ENCODE measurements around the gene CLK2. TPM values are rescaled to one million over a fixed set of nuclear protein-coding genes. Genes with fewer than 3 reads are reported as not detected.

CLK2 gene
- total RNA-seq, 2 donors from 2014 or later: 69.8 to 82.3 TPM

DNA sequence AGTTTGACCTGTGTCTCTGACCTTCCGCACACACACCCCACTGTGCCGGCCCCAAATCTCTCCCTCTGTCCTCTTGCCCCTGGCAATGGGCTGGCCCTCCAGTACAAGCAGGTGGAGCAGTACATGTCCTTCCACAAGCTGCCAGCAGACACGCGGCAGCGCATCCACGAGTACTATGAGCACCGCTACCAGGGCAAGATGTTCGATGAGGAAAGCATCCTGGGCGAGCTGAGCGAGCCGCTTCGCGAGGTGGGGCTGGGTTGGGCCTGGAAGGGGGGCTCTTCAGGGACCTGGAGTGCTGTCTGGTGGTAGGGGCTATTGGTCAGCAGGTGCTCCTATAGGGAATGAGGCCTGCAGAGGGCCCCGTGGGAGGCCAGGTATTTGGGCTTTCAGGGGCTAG is 11.8 kb upstream of the CLK2 start:
- TF ChIP-seq CTCF (conservative IDR thresholded peaks at IDR 0.05): no peak
- WGBS, 2 experiments (ENCODE audit: insufficient coverage in 1 of 2, insufficient read length in 1 of 2): 95 to 97% methylated on average over 13 to 14 of the region's 14 CpGs
- no peak overlapping the region for H3K9ac ChIP-seq (ENCODE audit: extremely low read depth, low read length, poor library complexity, severe bottlenecking)

DNA sequence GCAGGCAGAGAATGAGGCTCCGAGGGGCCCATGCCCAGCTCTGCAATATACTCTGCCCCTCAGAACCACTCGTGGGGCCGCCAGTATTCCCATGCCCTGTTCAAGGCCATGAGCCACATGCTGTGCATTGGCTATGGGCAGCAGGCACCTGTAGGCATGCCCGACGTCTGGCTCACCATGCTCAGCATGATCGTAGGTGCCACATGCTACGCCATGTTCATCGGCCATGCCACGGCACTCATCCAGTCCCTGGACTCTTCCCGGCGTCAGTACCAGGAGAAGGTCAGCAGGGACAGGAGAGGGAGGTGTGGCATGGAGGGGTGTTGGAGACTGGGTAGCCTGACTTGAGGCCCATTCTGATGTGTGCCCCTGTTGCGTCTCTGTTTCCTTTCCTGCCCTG is 11.2 kb upstream of the CLK2 start:
- Mint-ChIP-seq H3K36me3 (ENCODE audit: low read depth) (peaks cover 2% of the 10 kb centered on the region), H3K9me3 (no peaks in the 10 kb centered on the region), H3K4me3 (no peak overlapping the region), H3K4me1 (peaks cover 2% of the 10 kb centered on the region), H3K27ac (no peak overlapping the region), H3K27me3 (ENCODE audit: insufficient read depth) (no peaks in the 10 kb centered on the region)
- no peaks in the 10 kb centered on the region for H3K4me1 ChIP-seq (ENCODE audit: control insufficient read depth, insufficient read depth, low read length)
- 91 to 98% methylated on average over 12 of the region's 12 CpGs for WGBS, 2 experiments (ENCODE audit: insufficient coverage in 1 of 2, insufficient read length in 1 of 2)
- no peak overlapping the region for H3K27ac ChIP-seq (ENCODE audit: low read depth, low read length)
- H3K27me3 ChIP-seq (ENCODE audit: control insufficient read depth, insufficient read depth, low read length, poor library complexity, severe bottlenecking): no peaks in the 10 kb centered on the region
- no peak for DNase-seq
- H3K9ac ChIP-seq (ENCODE audit: extremely low read depth, low read length, poor library complexity, severe bottlenecking): no peak overlapping the region
- no peak for TF ChIP-seq CTCF (conservative IDR thresholded peaks at IDR 0.05)
- no peaks in the 10 kb centered on the region for H3K9me3 ChIP-seq (ENCODE audit: control insufficient read depth, low read length)
- H3K36me3 ChIP-seq (ENCODE audit: control insufficient read depth, insufficient read depth, low read length): no peaks in the 10 kb centered on the region
- no peak overlapping the region for H3K4me3 ChIP-seq (ENCODE audit: low read length)

More for the DNA sequence above, 11.8 kb upstream of the CLK2 start:
- Histone ChIP-seq H3K27ac (ENCODE audit: low read depth, low read length) (no peak overlapping the region), H3K9me3 (ENCODE audit: control insufficient read depth, low read length) (no peaks in the 10 kb centered on the region), H3K4me3 (ENCODE audit: low read length) (no peak overlapping the region), H3K4me1 (ENCODE audit: control insufficient read depth, insufficient read depth, low read length) (no peaks in the 10 kb centered on the region), H3K27me3 (ENCODE audit: control insufficient read depth, insufficient read depth, low read length, poor library complexity, severe bottlenecking) (no peaks in the 10 kb centered on the region), H3K36me3 (ENCODE audit: control insufficient read depth, insufficient read depth, low read length) (no peaks in the 10 kb centered on the region)
- DNase-seq: no peak
- Mint-ChIP-seq H3K4me3 (no peak overlapping the region), H3K36me3 (ENCODE audit: low read depth) (no peaks in the 10 kb centered on the region), H3K27ac (no peak overlapping the region), H3K27me3 (ENCODE audit: insufficient read depth) (no peaks in the 10 kb centered on the region), H3K9me3 (no peaks in the 10 kb centered on the region), H3K4me1 (no peaks in the 10 kb centered on the region)

DNA sequence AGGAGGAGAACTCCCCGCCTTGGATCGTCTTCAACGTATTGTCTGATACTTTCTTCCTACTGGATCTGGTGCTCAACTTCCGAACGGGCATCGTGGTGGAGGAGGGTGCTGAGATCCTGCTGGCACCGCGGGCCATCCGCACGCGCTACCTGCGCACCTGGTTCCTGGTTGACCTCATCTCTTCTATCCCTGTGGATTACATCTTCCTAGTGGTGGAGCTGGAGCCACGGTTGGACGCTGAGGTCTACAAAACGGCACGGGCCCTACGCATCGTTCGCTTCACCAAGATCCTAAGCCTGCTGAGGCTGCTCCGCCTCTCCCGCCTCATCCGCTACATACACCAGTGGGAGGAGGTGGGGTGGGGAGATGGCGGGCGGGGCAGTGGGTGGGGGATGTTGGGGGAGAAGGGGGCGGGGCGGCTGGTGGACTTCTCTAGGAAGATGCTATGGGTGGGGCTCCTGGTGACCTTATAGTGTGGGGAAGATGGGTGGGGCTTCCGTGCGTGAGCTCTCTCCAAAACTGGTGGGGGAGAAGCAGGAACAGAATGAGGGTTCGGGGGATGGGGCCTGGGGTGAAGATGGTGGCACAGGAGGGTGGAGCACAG is 9.3 kb upstream of the CLK2 start:
- Mint-ChIP-seq H3K36me3 (ENCODE audit: low read depth) (peaks cover 5% of the 10 kb centered on the region), H3K9me3 (no peaks in the 10 kb centered on the region), H3K4me1 (peaks cover 13% of the 10 kb centered on the region), H3K27me3 (ENCODE audit: insufficient read depth) (no peaks in the 10 kb centered on the region), H3K27ac (no peak overlapping the region), H3K4me3 (no peak overlapping the region)
- Histone ChIP-seq H3K36me3 (ENCODE audit: control insufficient read depth, insufficient read depth, low read length) (no peaks in the 10 kb centered on the region), H3K27me3 (ENCODE audit: control insufficient read depth, insufficient read depth, low read length, poor library complexity, severe bottlenecking) (no peaks in the 10 kb centered on the region), H3K4me3 (ENCODE audit: low read length) (no peak overlapping the region), H3K9me3 (ENCODE audit: control insufficient read depth, low read length) (no peaks in the 10 kb centered on the region), H3K4me1 (ENCODE audit: control insufficient read depth, insufficient read depth, low read length) (peaks cover 6% of the 10 kb centered on the region), H3K27ac (ENCODE audit: low read depth, low read length) (no peak overlapping the region), H3K9ac (ENCODE audit: extremely low read depth, low read length, poor library complexity, severe bottlenecking) (no peak overlapping the region)
- TF ChIP-seq CTCF (conservative IDR thresholded peaks at IDR 0.05): no peak
- no peak for DNase-seq
- 93 to 96% methylated on average over 13 to 27 of the region's 29 CpGs for WGBS, 2 experiments (ENCODE audit: insufficient coverage in 1 of 2, insufficient read length in 1 of 2)
